Measurements from ENCODE around the gene CAND1. TPM values are rescaled to one million over a fixed set of nuclear protein-coding genes. Genes with fewer than 3 reads are reported as not detected.

CAND1 gene
- total RNA-seq, 1 donor from 2014 or later = 166 TPM

DNA sequence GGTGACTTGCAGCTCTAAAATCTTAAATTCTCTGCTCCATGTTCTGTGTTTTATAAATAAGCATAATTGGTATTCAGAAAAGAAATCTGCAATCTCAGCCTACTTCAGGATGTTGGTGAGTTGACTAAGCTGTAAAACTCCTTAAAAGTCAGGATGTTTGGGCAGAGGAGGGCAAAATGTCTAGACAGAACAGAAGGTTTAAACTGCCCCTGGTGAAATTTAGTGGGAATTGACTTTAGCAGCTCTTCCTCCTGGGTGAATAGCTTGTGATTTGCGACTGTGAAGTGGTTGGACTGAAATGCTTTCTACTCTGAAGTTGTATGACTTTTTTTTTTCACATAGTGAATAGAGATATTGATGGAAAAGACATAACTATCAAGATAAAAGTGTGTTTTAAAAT is 85.8 kb downstream of the CAND1 start:
- TF ChIP-seq, protein P1, sequence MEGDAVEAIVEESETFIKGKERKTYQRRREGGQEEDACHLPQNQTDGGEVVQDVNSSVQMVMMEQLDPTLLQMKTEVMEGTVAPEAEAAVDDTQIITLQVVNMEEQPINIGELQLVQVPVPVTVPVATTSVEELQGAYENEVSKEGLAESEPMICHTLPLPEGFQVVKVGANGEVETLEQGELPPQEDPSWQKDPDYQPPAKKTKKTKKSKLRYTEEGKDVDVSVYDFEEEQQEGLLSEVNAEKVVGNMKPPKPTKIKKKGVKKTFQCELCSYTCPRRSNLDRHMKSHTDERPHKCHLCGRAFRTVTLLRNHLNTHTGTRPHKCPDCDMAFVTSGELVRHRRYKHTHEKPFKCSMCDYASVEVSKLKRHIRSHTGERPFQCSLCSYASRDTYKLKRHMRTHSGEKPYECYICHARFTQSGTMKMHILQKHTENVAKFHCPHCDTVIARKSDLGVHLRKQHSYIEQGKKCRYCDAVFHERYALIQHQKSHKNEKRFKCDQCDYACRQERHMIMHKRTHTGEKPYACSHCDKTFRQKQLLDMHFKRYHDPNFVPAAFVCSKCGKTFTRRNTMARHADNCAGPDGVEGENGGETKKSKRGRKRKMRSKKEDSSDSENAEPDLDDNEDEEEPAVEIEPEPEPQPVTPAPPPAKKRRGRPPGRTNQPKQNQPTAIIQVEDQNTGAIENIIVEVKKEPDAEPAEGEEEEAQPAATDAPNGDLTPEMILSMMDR (IDR thresholded peaks at IDR 0.05) = no peak
- no peak overlapping the region for H3K4me3 Mint-ChIP-seq (ENCODE audit: unreplicated experiment)
- no peaks in the 10 kb centered on the region for H3K36me3 Mint-ChIP-seq (ENCODE audit: low read depth)
- no peaks in the 10 kb centered on the region for H3K27me3 Mint-ChIP-seq (ENCODE audit: low read depth)
- peaks cover 56% of the 10 kb centered on the region for H3K4me1 Mint-ChIP-seq (ENCODE audit: low read depth)
- H3K27ac Mint-ChIP-seq (ENCODE audit: unreplicated experiment) = peak overlapping the region; percentile 49
- peaks cover 3% of the 10 kb centered on the region for H3K9me3 Mint-ChIP-seq (ENCODE audit: low read depth)
- no peak for DNase-seq (ENCODE audit: low spot score)

DNA sequence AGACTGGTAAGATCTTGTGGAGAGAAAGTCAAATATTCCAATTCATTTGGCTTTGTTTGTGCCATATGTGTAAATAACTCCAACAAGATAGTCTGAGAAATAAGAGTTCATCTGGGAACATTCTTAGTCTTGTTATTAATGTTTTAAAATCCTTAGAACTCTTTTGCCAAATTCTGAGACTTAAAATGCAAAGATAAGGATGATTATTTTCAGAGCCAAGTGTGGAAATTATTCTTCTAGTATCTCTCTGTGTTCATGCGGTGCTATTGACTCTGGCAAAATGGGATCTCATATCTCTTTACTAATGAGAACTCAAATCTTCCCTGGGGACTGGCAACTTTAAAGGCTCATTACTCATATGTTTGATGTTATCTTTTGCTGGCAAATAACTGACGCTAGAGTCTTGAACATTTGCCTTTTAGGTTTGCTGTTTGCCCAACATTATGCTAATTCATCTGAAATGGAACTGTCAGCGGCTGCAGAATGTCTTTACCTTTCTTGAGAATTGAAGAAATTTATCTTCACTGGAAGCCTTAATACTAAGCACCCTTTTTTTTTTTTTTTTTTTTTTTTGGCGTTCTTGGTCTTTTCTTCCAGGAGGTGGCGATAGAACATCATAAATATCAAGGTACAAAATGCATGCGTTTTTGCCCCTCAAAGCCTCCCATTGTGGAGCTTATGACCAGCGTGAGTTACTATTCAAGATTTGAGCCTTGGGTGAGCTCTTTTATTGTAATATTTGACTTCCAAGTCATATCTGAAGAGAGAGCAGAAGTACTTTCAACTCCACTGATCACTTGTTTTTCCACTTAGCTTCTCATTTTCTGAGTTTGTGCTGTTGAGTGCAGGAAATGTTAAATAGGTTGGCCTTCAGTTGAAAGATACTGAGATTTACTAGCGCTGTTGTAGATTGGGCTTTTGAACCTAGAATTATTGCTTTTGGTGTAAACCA is 86.5 kb downstream of the CAND1 start:
- H3K4me3 Mint-ChIP-seq (ENCODE audit: unreplicated experiment) = no peak overlapping the region
- DNase-seq (ENCODE audit: low spot score) = no peak
- TF ChIP-seq, protein P1 (IDR thresholded peaks at IDR 0.05) = peak; percentile 89
- no peaks in the 10 kb centered on the region for H3K27me3 Mint-ChIP-seq (ENCODE audit: low read depth)
- no peak overlapping the region for H3K27ac Mint-ChIP-seq (ENCODE audit: unreplicated experiment)
- peaks cover 2% of the 10 kb centered on the region for H3K36me3 Mint-ChIP-seq (ENCODE audit: low read depth)
- peaks cover 56% of the 10 kb centered on the region for H3K4me1 Mint-ChIP-seq (ENCODE audit: low read depth)
- H3K9me3 Mint-ChIP-seq (ENCODE audit: low read depth) = peaks cover 3% of the 10 kb centered on the region

DNA sequence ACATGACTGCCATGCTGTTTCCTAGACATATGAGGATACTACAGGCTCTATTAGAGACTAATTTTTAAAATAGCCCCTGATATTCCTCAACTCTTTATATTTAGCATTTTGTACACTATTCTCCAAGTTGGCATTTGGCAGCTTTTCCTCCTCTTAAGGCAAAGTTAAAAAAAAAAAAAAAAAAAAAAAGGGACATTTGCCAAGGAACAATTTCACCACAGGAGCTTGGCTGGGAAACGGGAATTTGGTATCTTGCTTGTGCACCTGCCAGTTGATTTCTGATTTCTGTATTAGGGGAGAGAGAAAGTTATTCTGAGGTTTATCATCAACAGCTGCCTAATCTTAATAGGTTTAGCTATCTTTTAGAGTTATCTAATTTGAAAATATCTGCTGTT is 87.2 kb downstream of the CAND1 start:
- Mint-ChIP-seq H3K27me3 (ENCODE audit: low read depth) (no peaks in the 10 kb centered on the region), H3K4me1 (ENCODE audit: low read depth) (peaks cover 56% of the 10 kb centered on the region), H3K36me3 (ENCODE audit: low read depth) (peaks cover 2% of the 10 kb centered on the region), H3K4me3 (ENCODE audit: unreplicated experiment) (no peak overlapping the region), H3K27ac (ENCODE audit: unreplicated experiment) (no peak overlapping the region), H3K9me3 (ENCODE audit: low read depth) (peaks cover 3% of the 10 kb centered on the region)
- TF ChIP-seq, protein P1 (IDR thresholded peaks at IDR 0.05) = no peak
- DNase-seq (ENCODE audit: low spot score) = no peak

DNA sequence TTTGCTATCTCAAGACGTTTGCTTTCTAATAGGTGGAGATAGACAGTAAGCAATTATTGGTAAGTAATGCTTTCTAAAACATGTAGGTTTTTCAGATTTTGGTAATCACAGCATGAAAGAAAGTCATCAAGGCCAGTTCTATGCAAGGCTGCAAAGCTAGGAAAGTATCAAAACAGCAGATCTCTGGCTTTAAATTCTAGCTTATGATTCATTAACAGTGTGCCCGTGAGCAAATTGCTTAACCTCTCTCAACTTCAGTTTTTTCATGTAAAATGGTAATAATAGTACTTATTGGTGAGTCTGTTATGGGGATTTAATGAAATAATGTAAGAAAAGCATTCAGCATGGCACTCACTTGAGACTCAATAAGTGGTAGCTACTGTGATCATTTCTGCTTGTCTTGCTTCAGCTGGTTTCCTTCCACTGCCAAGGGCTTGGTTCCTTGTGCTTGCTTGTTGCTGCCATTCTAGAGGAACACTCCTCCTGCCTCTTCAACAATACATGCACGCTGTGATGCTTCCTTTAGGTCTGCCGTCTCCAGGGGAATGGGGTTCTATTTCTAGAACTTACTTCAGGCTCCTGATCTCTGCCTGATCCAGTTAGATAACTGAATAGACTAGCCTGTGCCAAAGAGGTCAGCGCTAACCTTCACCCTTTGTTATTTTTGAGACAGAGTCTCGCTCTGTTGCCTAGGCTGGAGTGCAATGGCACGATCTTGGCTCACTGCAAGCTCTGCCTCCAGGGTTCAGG is 88.4 kb downstream of the CAND1 start:
- H3K4me3 Mint-ChIP-seq (ENCODE audit: unreplicated experiment) = no peak overlapping the region
- no peak for DNase-seq (ENCODE audit: low spot score)
- peaks cover 2% of the 10 kb centered on the region for H3K36me3 Mint-ChIP-seq (ENCODE audit: low read depth)
- TF ChIP-seq, protein P1 (IDR thresholded peaks at IDR 0.05) = no peak
- peaks cover 56% of the 10 kb centered on the region for H3K4me1 Mint-ChIP-seq (ENCODE audit: low read depth)
- H3K27me3 Mint-ChIP-seq (ENCODE audit: low read depth) = no peaks in the 10 kb centered on the region
- H3K27ac Mint-ChIP-seq (ENCODE audit: unreplicated experiment) = no peak overlapping the region
- H3K9me3 Mint-ChIP-seq (ENCODE audit: low read depth) = peaks cover 3% of the 10 kb centered on the region

DNA sequence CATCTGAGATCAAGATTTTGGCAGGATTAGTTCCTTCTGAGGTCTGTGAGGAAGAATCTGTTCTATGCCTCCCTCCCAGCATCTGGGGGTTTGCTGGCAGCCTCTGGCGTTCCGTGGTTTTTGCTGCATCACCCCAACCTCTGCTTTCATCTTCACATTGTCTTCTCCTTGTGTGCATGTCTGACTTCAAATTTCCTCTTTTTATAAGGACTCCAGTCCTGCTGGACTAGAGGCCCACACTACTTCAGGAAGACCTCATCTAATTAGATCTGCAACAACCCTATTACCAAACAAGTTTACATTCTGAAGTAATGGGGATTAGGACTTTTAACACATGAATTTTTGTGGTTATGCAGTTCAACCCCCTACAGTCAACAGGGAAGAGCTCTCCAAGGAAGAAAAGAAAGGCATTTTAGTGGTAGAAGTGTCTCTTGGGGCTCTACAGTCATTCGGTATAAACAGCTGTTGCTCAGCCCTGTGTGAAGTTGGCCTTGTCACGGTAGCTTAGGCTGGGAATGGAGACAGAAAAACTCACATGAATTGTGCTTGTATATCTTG is 89.7 kb downstream of the CAND1 start:
- Mint-ChIP-seq H3K9me3 (ENCODE audit: low read depth) (no peaks in the 10 kb centered on the region), H3K4me3 (ENCODE audit: unreplicated experiment) (no peak overlapping the region), H3K27me3 (ENCODE audit: low read depth) (no peaks in the 10 kb centered on the region), H3K4me1 (ENCODE audit: low read depth) (peaks cover 56% of the 10 kb centered on the region), H3K27ac (ENCODE audit: unreplicated experiment) (peak overlapping the region; percentile 76), H3K36me3 (ENCODE audit: low read depth) (peaks cover 2% of the 10 kb centered on the region)
- TF ChIP-seq, protein P1 (IDR thresholded peaks at IDR 0.05) = no peak
- no peak for DNase-seq (ENCODE audit: low spot score)

All from chondrocyte (in vitro differentiated cells).